Germinal center (tissue), 1 donor: ENCODE data around the gene ACAD11.

ENCODE experiments used
- DNase-seq: peaks from one replicate; pipeline ENCODE4 v3.0.0; 2012; ENCODE audit warnings: mixed read lengths, low spot score

Gene ACAD11

DNA sequence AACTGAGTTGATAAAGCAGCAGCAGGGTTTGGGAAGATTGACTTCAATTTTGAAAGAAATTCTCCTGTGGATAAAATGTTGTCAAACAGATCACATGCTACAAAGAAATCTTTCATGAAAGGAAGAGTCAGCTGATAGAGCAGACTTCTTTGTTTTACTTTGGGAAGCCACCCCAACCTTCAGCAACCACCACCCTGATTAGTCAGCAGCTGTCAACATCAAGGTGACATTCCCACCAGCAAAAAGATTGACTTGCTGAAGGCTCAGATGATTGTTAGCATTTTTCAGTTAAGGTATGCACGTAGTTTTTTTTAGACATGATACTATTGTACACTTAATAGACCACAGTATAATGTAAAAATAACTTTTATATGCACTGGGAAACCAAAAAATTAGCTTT, 150.1 kb downstream of the ACAD11 start:
- DNase-seq: no peak

DNA sequence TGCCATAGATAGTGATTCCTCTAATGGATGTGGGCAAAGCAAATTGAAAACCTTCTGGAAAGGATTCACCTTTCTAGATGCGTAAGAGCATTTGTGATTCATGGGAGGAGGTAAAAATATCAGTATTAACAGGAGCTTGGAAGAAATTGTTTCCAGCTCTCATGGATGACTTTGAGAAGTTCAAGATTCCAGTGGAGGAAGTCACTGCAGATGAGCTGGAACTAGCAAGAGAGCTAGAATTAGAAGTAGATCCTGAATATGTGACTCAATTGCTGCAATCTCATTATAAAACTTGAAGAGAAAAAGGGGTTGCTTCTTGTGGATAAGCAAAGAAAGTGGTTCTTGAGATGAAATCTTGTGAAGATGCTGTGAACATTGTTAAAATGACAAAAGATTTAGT, 150.5 kb downstream of the ACAD11 start:
- no peak for DNase-seq
